GM18498 (cell line): ENCODE measurements around the gene SPATA31E1.
"Not testable (repeated sequence)": the region's sequence is repeated elsewhere in the genome, so short reads cannot be mapped to it uniquely, and the experiment has no call there.

ENCODE experiments used
- ATAC-seq: cut with Tn5 transposase; IDR thresholded peaks from one replicate; pipeline ENCODE4 v1.9.1; 2021; ENCODE audit warnings: mild to moderate bottlenecking, moderate library complexity; ENCODE audit not compliant: unreplicated experiment

SPATA31E1 gene

DNA sequence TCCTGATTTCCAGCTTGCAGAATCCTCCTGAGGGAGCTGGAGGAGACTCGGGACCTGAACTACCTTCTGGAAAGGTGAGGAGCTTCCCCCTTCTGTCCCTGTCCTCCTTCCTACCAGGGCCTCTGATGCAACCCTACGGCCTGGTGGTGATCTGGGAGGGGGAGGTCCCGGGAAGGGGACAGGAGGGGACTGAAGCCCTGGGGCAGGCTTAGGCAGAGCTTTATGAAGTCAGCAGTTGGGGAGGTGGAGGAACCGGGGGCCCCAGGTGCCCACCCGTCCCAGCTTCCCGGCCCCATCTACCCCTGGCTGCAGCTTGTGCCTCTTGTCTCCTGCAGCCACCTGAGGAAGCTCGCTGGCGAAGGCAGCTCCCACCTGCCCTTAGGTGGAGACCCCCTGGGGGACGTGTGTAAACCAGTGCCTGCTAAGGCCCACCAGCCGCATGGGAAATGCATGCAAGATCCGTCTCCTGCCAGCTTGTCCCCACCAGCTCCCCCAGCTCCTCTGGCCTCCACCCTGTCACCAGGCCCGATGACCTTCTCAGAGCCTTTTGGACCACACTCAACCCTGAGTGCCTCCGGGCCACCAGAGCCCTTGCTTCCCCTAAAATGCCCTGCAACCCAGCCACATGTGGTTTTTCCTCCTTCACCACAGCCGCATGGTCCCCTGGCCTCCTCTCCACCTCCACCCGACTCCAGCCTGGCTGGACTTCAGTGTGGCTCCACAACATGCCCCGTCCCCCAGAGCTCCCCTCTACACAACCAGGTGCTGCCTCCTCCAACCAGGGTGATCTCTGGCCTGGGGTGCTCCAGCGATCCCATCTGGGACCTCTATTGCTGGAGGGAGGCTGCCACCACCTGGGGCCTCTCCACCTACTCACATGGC lies 2.1 kb downstream of the SPATA31E1 start:
- ATAC-seq, result no peak

DNA sequence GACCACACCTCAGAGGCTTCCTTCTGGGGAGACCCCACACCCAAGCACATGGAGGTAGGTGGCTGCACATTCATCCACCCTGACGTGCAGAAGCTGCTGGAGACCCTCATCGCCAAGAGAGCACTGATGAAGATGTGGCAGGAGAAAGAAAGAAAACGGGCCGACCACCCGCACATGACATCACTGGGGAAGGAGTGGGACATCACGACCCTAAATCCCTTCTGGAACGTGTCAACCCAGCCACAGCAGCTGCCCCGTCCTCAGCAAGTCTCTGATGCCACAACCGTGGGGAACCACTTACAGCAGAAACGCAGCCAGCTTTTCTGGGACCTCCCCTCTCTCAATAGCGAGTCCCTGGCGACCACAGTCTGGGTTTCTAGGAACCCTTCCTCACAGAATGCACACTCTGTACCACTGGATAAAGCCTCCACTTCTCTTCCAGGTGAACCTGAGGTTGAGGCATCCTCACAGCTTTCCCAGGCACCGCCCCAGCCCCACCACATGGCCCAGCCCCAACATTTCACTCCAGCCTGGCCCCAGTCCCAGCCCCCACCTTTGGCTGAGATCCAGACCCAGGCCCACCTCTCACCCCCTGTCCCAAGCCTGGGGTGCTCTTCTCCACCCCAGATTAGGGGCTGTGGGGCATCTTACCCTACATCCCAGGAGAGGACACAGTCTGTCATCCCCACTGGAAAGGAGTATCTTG lies 3.0 kb downstream of the SPATA31E1 start:
- no peak for ATAC-seq

DNA sequence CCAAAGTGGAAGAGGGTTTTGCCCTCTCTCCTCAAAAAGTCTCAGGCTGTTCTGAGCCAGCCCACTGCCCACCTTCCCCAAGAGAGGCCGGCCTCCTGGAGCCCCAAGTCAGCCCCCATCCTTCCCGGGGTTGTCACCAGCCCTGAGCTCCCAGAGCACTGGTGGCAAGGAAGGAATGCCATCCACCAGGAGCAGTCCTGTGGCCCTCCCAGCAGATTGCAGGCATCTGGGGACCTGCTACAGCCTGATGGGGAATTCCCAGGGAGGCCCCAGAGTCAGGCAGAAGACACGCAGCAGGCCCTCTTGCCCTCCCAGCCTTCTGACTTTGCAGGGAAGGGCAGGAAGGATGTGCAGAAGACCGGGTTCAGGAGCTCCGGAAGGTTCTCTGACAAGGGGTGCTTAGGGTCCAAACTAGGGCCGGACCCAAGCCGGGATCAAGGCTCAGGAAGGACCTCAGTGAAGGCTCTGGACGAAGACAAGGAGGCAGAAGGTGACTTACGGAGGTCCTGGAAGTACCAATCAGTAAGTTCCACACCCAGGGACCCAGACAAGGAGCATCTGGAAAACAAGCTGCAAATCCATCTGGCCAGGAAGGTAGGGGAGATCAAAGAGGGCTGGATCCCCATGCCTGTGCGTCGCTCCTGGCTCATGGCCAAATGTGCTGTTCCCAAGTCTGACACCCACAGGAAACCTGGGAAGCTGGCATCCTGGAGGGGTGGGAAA lies 3.7 kb downstream of the SPATA31E1 start:
- no peak for ATAC-seq

DNA sequence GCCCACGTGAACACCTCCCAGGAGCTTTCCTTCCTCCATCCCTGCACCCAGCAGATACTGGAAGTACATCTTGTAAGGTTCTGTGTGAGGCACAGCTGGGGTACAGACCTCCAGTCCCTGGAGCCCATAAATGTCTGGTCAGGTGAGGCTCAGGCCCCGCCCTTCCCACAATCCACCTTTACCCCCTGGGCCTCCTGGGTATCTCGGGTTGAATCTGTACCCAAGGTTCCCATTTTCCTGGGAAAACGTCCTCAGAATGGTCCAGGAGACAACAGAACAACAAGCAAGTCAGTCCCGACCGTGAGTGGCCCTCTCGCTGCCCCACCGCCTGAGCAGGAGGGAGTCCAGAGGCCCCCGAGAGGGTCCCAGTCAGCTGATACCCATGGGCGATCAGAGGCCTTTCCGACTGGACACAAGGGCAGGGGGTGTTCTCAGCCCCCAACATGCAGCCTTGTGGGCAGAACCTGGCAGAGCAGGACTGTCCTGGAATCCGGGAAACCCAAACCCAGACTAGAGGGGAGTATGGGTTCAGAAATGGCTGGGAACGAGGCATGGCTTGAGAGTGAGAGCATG lies 4.3 kb downstream of the SPATA31E1 start:
- no peak for ATAC-seq

- ATAC-seq, result no peak
Measured at GRCh38 chr9:87887661-87888480, 5.2 kb downstream of the SPATA31E1 start.

DNA sequence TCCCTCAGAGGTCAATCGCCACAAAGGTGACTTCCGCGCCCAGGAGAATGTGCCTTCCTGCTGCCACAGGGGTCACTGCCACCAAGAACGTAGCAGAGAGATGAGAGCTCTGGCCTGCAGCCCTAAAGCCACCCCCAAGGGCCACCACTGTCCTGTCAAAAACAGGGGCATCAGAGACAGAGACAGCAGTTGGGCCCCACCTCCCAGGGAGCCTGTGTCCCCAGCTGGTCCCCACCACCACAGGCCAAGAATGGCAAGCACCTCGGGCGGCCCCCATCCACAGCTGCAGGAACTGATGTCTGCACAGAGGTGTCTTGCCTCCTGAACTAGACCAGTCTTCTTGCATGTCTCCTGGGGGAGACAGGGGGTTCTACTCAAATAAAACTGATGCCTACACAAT lies 5.8 kb downstream of the SPATA31E1 start:
- ATAC-seq, result no peak

DNA sequence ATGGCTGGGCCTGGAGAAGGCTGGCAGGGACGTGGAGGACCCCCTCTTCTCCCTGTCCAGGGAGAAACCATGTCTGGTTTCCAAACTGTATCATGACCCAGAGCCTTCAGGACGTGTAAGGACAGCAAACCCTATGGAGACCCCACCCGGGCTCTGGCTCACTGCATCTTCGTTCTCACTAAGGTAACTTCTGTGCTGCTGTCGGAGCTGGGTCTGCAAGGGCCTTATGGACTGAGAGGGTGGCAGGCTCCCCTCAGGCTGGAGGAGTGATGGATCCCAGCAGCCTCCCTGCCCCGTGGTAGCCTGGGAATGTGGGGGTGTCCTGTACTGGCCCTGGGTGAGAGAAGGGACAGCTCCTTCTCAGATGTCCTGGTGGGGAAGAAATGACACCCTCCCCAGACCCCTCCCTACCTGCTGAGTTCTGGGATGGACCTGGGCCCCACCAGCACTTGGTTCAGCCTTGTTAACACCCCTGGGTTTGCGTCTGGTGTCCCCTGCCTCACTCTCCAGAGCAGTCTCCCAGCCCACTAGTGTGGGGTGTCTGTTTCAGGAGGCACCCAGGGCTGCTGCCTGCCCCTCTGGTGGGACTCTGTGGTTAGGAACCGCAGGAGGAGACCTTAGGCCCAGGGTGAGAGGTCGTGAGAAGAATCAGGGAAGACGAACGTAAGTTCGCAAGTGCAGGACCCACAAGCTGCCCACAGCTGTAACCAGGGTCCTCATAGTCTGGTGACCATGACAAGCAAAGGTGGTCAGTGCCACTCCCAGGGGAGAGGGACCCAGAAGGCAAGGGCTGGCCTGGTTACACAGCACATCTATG lies 6.6 kb downstream of the SPATA31E1 start:
- ATAC-seq, result no peak

GRCh38 chr9:87889882-87890252 lies 7.2 kb downstream of the SPATA31E1 start:
- no peak for ATAC-seq

DNA sequence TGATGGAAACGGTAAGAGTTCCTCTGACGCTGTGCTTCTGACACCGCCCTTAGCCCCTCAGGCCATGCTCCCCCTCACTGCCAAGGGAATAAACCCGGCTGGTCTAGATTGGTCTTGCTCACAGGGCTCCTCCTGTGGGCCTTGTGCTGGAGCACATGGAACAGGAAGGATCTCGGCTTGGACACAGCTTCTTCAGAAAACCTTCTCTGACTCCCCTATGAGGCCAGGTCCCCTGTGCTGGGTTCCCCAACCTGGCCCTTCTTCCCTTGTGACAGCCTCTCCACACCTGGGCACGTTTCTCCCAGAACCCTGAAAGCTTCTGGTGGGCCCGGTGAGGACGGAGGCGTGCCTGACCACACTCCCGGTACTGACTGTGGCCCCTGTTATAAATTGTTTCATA lies 8.2 kb downstream of the SPATA31E1 start:
- no peak for ATAC-seq

DNA sequence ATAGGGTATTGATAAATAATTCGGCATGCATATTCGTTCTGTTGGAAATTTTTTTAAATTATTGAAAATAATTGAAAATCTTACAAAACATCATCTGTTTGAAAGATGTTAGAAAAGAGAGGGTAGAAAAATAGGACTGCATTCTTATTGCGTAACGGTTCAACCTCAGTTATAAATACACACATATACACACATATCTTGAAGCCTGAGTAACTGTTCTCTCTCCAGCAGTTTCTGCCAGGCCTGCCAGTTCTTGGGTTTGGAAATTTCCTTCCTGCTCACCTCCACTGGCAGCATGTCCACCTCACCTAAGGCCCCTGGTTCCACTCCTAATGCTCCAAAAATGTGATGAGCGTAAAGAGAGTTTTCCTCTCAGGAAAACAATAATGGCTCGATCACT lies 9.1 kb downstream of the SPATA31E1 start:
- ATAC-seq, result no peak

DNA sequence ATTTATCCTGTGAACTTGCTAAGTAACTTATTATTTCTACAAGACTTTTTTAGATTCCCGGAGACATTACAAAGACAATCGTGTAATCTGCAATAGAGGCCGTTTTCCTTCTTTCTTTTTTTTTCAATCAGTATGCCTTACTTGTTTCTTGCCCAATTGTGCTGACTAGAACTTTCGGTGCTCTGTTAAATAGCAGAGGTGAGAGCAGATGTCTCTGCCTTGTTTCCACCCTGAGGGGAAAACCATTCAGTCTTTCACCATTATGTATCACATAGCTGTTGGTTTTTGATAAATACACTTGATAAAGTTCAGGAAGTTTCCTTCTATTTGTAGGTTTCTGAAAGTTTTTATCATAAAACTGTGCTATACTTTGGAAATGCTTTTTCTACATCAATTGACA lies 10.3 kb downstream of the SPATA31E1 start:
- ATAC-seq, result no peak

DNA sequence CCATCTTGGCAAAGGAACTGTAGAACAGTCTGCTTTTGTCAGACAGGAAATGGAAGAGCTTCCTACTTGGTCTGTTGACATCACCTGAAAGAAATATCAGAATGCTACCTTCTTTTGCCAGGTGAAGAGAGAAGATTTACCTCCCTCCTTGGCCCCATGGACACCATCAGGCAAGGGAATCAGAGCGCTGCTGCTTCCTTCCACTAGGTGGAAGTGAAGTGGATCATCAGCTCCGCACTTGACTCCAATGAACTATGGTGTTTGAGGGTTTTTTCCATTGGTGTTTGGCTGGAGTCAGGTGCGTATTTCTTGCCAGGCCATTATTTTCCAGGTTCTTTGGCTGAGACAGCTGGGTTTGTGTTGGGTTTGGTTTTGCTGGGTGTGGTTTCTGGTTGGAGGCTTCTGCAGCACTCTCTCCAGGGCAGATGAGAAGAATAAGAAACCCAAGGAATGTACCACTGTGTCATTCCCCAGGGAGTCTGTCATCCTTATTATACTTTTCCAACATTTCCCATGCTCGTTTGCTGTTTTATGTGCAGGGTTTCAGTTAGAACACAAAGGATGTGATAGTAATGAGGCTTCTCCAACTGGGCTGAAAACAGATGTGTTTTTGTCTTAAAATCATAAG lies 12.4 kb downstream of the SPATA31E1 start:
- ATAC-seq, result no peak

GRCh38 chr9:87896891-87897290 lies 14.2 kb downstream of the SPATA31E1 start:
- no peak for ATAC-seq

GRCh38 chr9:87898151-87898550 lies 15.5 kb downstream of the SPATA31E1 start:
- no peak for ATAC-seq

- not testable (repeated sequence) for ATAC-seq
Measured at GRCh38 chr9:87902371-87902770, 19.7 kb downstream of the SPATA31E1 start.

DNA sequence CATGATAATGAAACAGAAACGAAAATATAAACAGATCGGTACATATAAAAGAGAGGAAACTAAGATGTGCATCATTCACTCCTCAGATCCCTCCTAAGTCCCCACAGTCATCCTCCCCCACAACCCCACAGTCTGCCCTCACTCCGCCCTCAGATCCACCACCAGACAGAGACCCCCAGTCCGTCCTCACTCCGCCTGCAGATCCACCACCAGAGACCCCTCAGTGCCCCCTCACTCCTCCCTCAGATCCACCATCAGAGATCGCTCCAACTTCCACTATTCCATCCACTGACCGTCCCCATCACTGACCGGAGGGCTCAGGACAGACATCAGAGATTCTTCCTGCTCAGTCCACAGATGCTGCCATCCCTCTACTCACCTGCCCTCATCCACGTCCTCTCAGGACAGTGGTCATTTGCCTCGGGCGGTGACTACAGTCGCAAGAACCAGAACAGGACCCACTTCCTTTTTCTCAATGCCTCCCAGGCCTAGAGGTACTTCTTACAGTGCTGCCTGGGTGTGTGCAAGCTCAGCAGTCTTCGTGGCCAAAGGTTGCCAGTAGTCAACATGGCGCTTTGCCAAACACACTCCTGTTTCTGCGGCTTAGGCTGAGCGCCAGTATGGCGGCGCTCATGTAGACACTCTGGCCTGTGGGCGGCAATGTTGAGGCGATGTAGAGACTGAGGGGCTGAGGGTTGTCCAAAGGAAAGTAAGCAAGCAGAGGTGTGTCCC lies 26.8 kb downstream of the SPATA31E1 start:
- ATAC-seq, result no peak

DNA sequence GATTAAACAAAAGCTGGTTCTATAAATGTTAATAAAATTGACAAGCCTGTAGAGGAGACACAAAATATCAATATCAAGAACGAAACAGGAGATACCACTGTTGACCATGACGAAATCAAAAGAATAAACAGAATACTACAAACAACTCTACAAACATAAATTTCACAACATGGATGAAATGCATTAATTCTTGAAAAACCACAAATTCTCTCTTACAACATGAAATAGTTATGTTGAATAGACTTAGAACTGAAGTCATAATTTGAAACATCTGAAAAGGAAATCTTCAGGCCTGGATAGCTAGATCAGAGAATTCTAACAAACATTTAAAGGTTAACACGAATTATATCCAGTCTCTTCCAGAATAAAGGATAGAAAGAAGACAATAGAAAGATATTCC lies 28.1 kb downstream of the SPATA31E1 start:
- ATAC-seq, result no peak

DNA sequence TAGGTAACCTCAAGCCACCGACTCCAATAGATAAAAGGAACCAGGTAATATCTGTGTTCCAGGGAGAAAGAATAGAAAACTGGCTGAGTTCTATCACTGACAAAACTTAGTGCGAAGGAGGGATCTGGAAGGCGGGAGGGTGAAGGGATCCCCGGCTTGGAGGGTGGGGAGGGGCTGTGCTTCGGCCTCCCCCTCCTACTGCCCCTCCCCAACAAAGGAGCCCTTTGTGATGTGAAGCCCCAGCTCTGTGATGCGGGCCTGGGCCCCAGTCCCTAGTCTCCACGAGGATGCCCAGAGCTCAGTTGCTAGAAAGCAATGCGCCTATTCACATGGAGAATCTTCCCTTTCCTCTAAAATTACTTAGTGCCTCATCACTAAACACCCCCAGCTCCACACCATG lies 35.0 kb downstream of the SPATA31E1 start, which contains the start of gene SPATA31C1:
Gene SPATA31C1, plus strand, starts transcription at position 301 of the 400 bp plus-strand sequence.
- ATAC-seq, result not testable (repeated sequence)
